ENCODE results near the gene SECTM1.

Gene SECTM1

GRCh38 chr17:82299452-82299851 lies 34.1 kb downstream of the SECTM1 start:
- no peak for DNase-seq (ENCODE audit: low read depth)

- DNase-seq (ENCODE audit: low read depth), result no peak
These were observed 34.8 kb downstream of the SECTM1 start for GRCh38 chr17:82298538-82299421.

- peak; percentile 94 for DNase-seq (ENCODE audit: low read depth)
These were observed 35.6 kb downstream of the SECTM1 start for GRCh38 chr17:82297714-82298537.

- peak; percentile 93 for DNase-seq (ENCODE audit: low read depth)
These were observed 36.3 kb downstream of the SECTM1 start for GRCh38 chr17:82297280-82297713.

GRCh38 chr17:82296511-82297279 lies 36.9 kb downstream of the SECTM1 start:
- peak; percentile 62 for DNase-seq (ENCODE audit: low read depth)

GRCh38 chr17:82295472-82295814 lies 38.1 kb downstream of the SECTM1 start:
- no peak for DNase-seq (ENCODE audit: low read depth)

GRCh38 chr17:82294064-82294773 lies 39.3 kb downstream of the SECTM1 start:
- DNase-seq (ENCODE audit: low read depth), result no peak

- DNase-seq (ENCODE audit: low read depth), result peak; percentile 99
These were observed 41.1 kb downstream of the SECTM1 start for GRCh38 chr17:82292251-82293154.

GRCh38 chr17:82291582-82292250 lies 41.9 kb downstream of the SECTM1 start:
- DNase-seq (ENCODE audit: low read depth), result no peak

- peak; percentile 74 for DNase-seq (ENCODE audit: low read depth)
These were observed 45.4 kb downstream of the SECTM1 start for GRCh38 chr17:82287868-82288801.

- no peak for DNase-seq (ENCODE audit: low read depth)
These were observed 46.3 kb downstream of the SECTM1 start for GRCh38 chr17:82287013-82287867.

GRCh38 chr17:82285141-82285540 lies 48.4 kb downstream of the SECTM1 start:
- DNase-seq (ENCODE audit: low read depth), result no peak

- peak; percentile 82 for DNase-seq (ENCODE audit: low read depth)
These were observed 50.3 kb downstream of the SECTM1 start for GRCh38 chr17:82283208-82283749.

- DNase-seq (ENCODE audit: low read depth), result no peak
These were observed 51.0 kb downstream of the SECTM1 start for GRCh38 chr17:82282239-82283207.

GRCh38 chr17:82281502-82282238 lies 51.9 kb downstream of the SECTM1 start:
- no peak for DNase-seq (ENCODE audit: low read depth)

GRCh38 chr17:82281076-82281475 lies 52.5 kb downstream of the SECTM1 start:
- DNase-seq (ENCODE audit: low read depth), result no peak

All from amniotic epithelial cell (primary cell).